HG03378 (cell line): ENCODE results near the gene CREBL2.
"Not testable (repeated sequence)": the region's sequence is repeated elsewhere in the genome, so short reads cannot be mapped to it uniquely, and the experiment has no call there.

Experiments used
- ATAC-seq: cut with Tn5 transposase; IDR thresholded peaks from one replicate; pipeline ENCODE4 v1.9.1; 2021; ENCODE audit warnings: mild to moderate bottlenecking, moderate library complexity; ENCODE audit not compliant: unreplicated experiment

The CREBL2 gene

GRCh38 chr12:12611512-12612306 lies at the start of gene CREBL2:
CREBL2 (plus strand) TSS chr12:12611876; CDS start chr12:12612173, 297 bp downstream.
- peak; percentile 75 for ATAC-seq

GRCh38 chr12:12562016-12562483 lies 49.6 kb upstream of the CREBL2 start:
- no peak for ATAC-seq

- ATAC-seq = peak; percentile 64
Observed at GRCh38 chr12:12562585-12563261, 49.0 kb upstream of the CREBL2 start, which contains the start of gene DUSP16. DUSP16 (minus strand) TSS chr12:12562863; CDS start chr12:12521098, 41,765 bp downstream.

GRCh38 chr12:12563290-12563928 lies 48.3 kb upstream of the CREBL2 start:
- ATAC-seq = no peak

- no peak for ATAC-seq
Observed at GRCh38 chr12:12564911-12565310, 46.8 kb upstream of the CREBL2 start.

- not testable (repeated sequence) for ATAC-seq
Observed at GRCh38 chr12:12565971-12566370, 45.7 kb upstream of the CREBL2 start.

GRCh38 chr12:12572659-12573058 lies 39.0 kb upstream of the CREBL2 start:
- ATAC-seq = no peak

- no peak for ATAC-seq
Observed at GRCh38 chr12:12577786-12578185, 33.9 kb upstream of the CREBL2 start.

GRCh38 chr12:12580716-12581115 lies 31.0 kb upstream of the CREBL2 start:
- not testable (repeated sequence) for ATAC-seq

- peak; percentile 18 for ATAC-seq
Observed at GRCh38 chr12:12582193-12582881, 29.3 kb upstream of the CREBL2 start.

GRCh38 chr12:12582895-12583303 lies 28.8 kb upstream of the CREBL2 start:
- peak; percentile 94 for ATAC-seq

GRCh38 chr12:12583510-12584178 lies 28.0 kb upstream of the CREBL2 start:
- ATAC-seq = no peak

- ATAC-seq = no peak
Observed at GRCh38 chr12:12585115-12585863, 26.4 kb upstream of the CREBL2 start.

GRCh38 chr12:12586879-12587675 lies 24.6 kb upstream of the CREBL2 start:
- ATAC-seq = no peak

- ATAC-seq = no peak
Observed at GRCh38 chr12:12587878-12588277, 23.8 kb upstream of the CREBL2 start.

GRCh38 chr12:12588436-12588835 lies 23.2 kb upstream of the CREBL2 start:
- ATAC-seq = not testable (repeated sequence)

GRCh38 chr12:12590961-12591360 lies 20.7 kb upstream of the CREBL2 start:
- ATAC-seq = no peak

GRCh38 chr12:12592930-12593329 lies 18.7 kb upstream of the CREBL2 start:
- ATAC-seq = no peak

- not testable (repeated sequence) for ATAC-seq
Observed at GRCh38 chr12:12595929-12596328, 15.7 kb upstream of the CREBL2 start.
